GM12892 (cell line): ENCODE measurements around the gene POTEH.
"Not testable (repeated sequence)": the region's sequence is repeated elsewhere in the genome, so short reads cannot be mapped to it uniquely, and the experiment has no call there.

Experiments used
- POLR2A ChIP-seq: IDR thresholded peaks from 2 replicates; pipeline ENCODE4 v1.6.1; 2011; ENCODE audit warnings: low read depth, low read length, control low read depth
- POLR2AphosphoS5 ChIP-seq: IDR thresholded peaks from 2 replicates; pipeline ENCODE4 v1.6.1; 2011; ENCODE audit warnings: low read depth, low read length, control low read depth
- TAF1 ChIP-seq: IDR thresholded peaks from 2 replicates; pipeline ENCODE4 v1.6.1; 2011; ENCODE audit warnings: low read depth, mild to moderate bottlenecking, control low read depth, low read length, borderline replicate concordance

DNA sequence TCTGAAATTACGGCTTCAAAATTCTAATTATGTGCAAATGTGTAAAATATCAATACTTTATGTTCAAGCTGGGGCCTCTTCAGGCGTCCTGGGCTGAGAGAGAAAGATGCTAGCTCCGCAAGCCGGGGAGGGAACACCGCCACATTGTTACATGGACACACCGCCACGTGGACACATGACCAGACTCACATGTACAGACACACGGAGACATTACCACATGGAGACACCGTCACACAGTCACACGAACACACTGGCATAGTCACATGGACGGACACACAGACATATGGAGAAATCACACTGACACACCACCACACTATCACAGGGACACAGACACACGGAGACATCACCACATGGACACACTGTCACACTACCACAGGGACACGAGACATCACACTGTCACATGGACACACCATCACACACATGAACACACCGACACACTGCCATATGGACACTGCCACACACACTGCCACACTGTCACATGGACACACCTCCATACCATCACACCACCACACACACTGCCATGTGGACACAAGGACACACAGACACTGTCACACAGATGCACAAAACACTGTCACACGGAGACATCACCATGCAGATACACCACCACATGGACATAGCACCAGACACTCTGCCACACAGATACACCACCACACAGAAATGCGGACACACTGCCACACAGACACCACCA is 58.0 kb downstream of the POTEH start:
- not testable (repeated sequence) for TF ChIP-seq POLR2AphosphoS5, POLR2A, TAF1
